ENCODE measurements around the gene LIN7C.

- TF ChIP-seq, protein P1, sequence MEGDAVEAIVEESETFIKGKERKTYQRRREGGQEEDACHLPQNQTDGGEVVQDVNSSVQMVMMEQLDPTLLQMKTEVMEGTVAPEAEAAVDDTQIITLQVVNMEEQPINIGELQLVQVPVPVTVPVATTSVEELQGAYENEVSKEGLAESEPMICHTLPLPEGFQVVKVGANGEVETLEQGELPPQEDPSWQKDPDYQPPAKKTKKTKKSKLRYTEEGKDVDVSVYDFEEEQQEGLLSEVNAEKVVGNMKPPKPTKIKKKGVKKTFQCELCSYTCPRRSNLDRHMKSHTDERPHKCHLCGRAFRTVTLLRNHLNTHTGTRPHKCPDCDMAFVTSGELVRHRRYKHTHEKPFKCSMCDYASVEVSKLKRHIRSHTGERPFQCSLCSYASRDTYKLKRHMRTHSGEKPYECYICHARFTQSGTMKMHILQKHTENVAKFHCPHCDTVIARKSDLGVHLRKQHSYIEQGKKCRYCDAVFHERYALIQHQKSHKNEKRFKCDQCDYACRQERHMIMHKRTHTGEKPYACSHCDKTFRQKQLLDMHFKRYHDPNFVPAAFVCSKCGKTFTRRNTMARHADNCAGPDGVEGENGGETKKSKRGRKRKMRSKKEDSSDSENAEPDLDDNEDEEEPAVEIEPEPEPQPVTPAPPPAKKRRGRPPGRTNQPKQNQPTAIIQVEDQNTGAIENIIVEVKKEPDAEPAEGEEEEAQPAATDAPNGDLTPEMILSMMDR (IDR thresholded peaks at IDR 0.05): no peak
- TF ChIP-seq EP300 (IDR thresholded peaks at IDR 0.05) (no peak), POLR2AphosphoS5 (IDR thresholded peaks at IDR 0.05) (no peak)
Measured at GRCh38 chr11:27513389-27513788, 6.8 kb upstream of the LIN7C start.

Data from sigmoid colon (tissue), 4 donors.